ENCODE measurements around the gene XPC. TPM values are rescaled to one million over a fixed set of nuclear protein-coding genes. Genes with fewer than 3 reads are reported as not detected.

XPC gene
- total and polyA plus RNA-seq, 2 donors: 19.1 to 32.8 TPM

- no peaks in the 10 kb centered on the region for H3K9me3 ChIP-seq (ENCODE audit: control insufficient read depth in 2 of 2, insufficient read depth in 1 of 2, low read length in 1 of 2)
- no peak overlapping the region for H3K4me3 ChIP-seq (ENCODE audit: low read length in 2 of 2)
- H3K36me3 ChIP-seq (ENCODE audit: control insufficient read depth in 2 of 2, insufficient read depth in 2 of 2, low read length in 1 of 2): no peaks in the 10 kb centered on the region
- WGBS: 93% methylated on average over 4 of the region's 4 CpGs
- H3K27me3 ChIP-seq (ENCODE audit: control insufficient read depth in 2 of 2, insufficient read depth in 1 of 2, low read length in 1 of 2): no peaks in the 10 kb centered on the region
- no peak overlapping the region for H3K27ac ChIP-seq (ENCODE audit: low read depth in 1 of 2, low read length in 1 of 2)
- DNase-seq (ENCODE audit: low read depth in 6 of 9, low spot score in 9 of 9): no peak
- H3K4me1 ChIP-seq (ENCODE audit: control insufficient read depth in 2 of 2, insufficient read depth in 2 of 2, low read length in 2 of 2): no peaks in the 10 kb centered on the region
Measured at GRCh38 chr3:14210843-14211594, 32.6 kb upstream of the XPC start.

DNA sequence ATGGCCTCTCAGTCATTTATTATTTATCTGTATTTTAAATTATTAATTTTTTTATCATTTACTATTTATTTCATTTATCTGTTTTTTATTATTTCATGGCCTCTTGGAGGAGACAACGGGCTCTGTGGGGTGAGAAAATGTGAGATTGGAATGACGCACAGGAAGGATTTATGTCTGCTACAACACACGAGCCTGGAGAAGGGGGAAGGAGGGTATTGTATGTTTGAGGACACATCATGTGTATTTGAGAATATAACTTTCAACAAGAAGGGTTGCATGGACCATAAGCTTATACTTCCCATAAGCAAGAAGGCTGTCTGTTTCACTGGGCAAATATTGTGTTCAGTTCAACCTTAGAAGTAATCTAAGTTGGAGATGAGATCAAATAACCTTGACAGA is 31.9 kb upstream of the XPC start:
- no peaks in the 10 kb centered on the region for H3K27me3 ChIP-seq (ENCODE audit: control insufficient read depth in 2 of 2, insufficient read depth in 1 of 2, low read length in 1 of 2)
- no peaks in the 10 kb centered on the region for H3K4me1 ChIP-seq (ENCODE audit: control insufficient read depth in 2 of 2, insufficient read depth in 2 of 2, low read length in 2 of 2)
- H3K4me3 ChIP-seq (ENCODE audit: low read length in 2 of 2): no peak overlapping the region
- H3K36me3 ChIP-seq (ENCODE audit: control insufficient read depth in 2 of 2, insufficient read depth in 2 of 2, low read length in 1 of 2): no peaks in the 10 kb centered on the region
- no peak for DNase-seq (ENCODE audit: low read depth in 6 of 9, low spot score in 9 of 9)
- no peak overlapping the region for H3K27ac ChIP-seq (ENCODE audit: low read depth in 1 of 2, low read length in 1 of 2)
- H3K9me3 ChIP-seq (ENCODE audit: control insufficient read depth in 2 of 2, insufficient read depth in 1 of 2, low read length in 1 of 2): no peaks in the 10 kb centered on the region
- 83% methylated on average over 3 of the region's 3 CpGs for WGBS

DNA sequence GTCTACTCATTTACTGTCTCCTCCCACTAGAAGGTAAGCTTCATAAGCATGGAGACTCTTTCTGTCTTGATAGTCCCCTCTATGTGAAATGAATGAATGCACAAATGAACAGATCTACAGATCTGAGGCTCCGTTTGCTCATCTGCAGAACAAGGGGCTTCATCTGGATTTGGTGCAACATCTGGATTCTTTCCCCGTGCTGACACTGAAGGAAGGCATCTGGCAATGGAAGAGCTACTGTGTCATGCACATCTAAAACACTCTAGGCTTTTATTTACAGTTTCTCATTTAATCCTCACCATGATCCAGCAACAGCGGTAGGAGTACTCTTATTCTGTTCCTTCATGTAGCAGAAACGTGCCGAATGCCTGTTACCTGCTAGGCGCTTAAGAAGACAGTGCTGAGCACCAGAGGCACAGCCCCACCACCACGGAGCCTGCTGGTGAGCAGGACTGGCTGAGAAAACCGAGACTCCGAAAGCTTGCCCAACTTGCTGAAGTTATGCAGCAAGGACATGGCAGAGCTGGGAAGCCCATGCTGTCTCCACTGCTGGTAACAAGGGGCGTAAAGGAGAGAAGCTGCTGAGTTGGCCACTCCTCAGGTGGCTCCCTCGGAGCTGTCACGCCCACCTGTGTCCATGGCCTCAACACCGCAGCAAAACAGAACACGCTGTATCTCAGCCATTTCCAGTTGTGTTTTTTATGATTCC is 31.3 kb upstream of the XPC start:
- Histone ChIP-seq H3K4me3 (ENCODE audit: low read length in 2 of 2) (no peak overlapping the region), H3K4me1 (ENCODE audit: control insufficient read depth in 2 of 2, insufficient read depth in 2 of 2, low read length in 2 of 2) (no peaks in the 10 kb centered on the region), H3K27me3 (ENCODE audit: control insufficient read depth in 2 of 2, insufficient read depth in 1 of 2, low read length in 1 of 2) (no peaks in the 10 kb centered on the region), H3K36me3 (ENCODE audit: control insufficient read depth in 2 of 2, insufficient read depth in 2 of 2, low read length in 1 of 2) (no peaks in the 10 kb centered on the region), H3K9me3 (ENCODE audit: control insufficient read depth in 2 of 2, insufficient read depth in 1 of 2, low read length in 1 of 2) (no peaks in the 10 kb centered on the region), H3K27ac (ENCODE audit: low read depth in 1 of 2, low read length in 1 of 2) (no peak overlapping the region)
- no peak for DNase-seq (ENCODE audit: low read depth in 6 of 9, low spot score in 9 of 9)
- WGBS: 95% methylated on average over 14 of the region's 14 CpGs

- H3K4me1 ChIP-seq (ENCODE audit: control insufficient read depth in 2 of 2, insufficient read depth in 2 of 2, low read length in 2 of 2): no peaks in the 10 kb centered on the region
- H3K4me3 ChIP-seq (ENCODE audit: low read length in 2 of 2): no peak overlapping the region
- H3K9me3 ChIP-seq (ENCODE audit: control insufficient read depth in 2 of 2, insufficient read depth in 1 of 2, low read length in 1 of 2): no peaks in the 10 kb centered on the region
- H3K27ac ChIP-seq (ENCODE audit: low read depth in 1 of 2, low read length in 1 of 2): no peak overlapping the region
- 86% methylated on average over 5 of the region's 5 CpGs for WGBS
- DNase-seq (ENCODE audit: low read depth in 6 of 9, low spot score in 9 of 9): no peak
- no peaks in the 10 kb centered on the region for H3K27me3 ChIP-seq (ENCODE audit: control insufficient read depth in 2 of 2, insufficient read depth in 1 of 2, low read length in 1 of 2)
- no peaks in the 10 kb centered on the region for H3K36me3 ChIP-seq (ENCODE audit: control insufficient read depth in 2 of 2, insufficient read depth in 2 of 2, low read length in 1 of 2)
Measured at GRCh38 chr3:14208977-14209394, 30.6 kb upstream of the XPC start.

- DNase-seq (ENCODE audit: low read depth in 6 of 9, low spot score in 9 of 9): no peak
- H3K36me3 ChIP-seq (ENCODE audit: control insufficient read depth in 2 of 2, insufficient read depth in 2 of 2, low read length in 1 of 2): no peaks in the 10 kb centered on the region
- no peaks in the 10 kb centered on the region for H3K9me3 ChIP-seq (ENCODE audit: control insufficient read depth in 2 of 2, insufficient read depth in 1 of 2, low read length in 1 of 2)
- H3K27ac ChIP-seq (ENCODE audit: low read depth in 1 of 2, low read length in 1 of 2): no peak overlapping the region
- H3K4me1 ChIP-seq (ENCODE audit: control insufficient read depth in 2 of 2, insufficient read depth in 2 of 2, low read length in 2 of 2): peaks cover 0 to 4% of the 10 kb centered on the region in 2 donors
- 96% methylated on average over 4 of the region's 4 CpGs for WGBS
- H3K4me3 ChIP-seq (ENCODE audit: low read length in 2 of 2): no peak overlapping the region
- H3K27me3 ChIP-seq (ENCODE audit: control insufficient read depth in 2 of 2, insufficient read depth in 1 of 2, low read length in 1 of 2): no peaks in the 10 kb centered on the region
Measured at GRCh38 chr3:14208168-14208567, 29.8 kb upstream of the XPC start.

GRCh38 chr3:14206548-14207177 is 28.3 kb upstream of the XPC start:
- WGBS: 96% methylated on average over 6 of the region's 6 CpGs
- Histone ChIP-seq H3K27ac (ENCODE audit: low read depth in 1 of 2, low read length in 1 of 2) (no peak overlapping the region), H3K27me3 (ENCODE audit: control insufficient read depth in 2 of 2, insufficient read depth in 1 of 2, low read length in 1 of 2) (no peaks in the 10 kb centered on the region)

GRCh38 chr3:14204515-14205284 is 26.3 kb upstream of the XPC start:
- WGBS: 78% methylated on average over 11 of the region's 11 CpGs
- peaks cover 0 to 4% of the 10 kb centered on the region in 2 donors for H3K4me1 ChIP-seq (ENCODE audit: control insufficient read depth in 2 of 2, insufficient read depth in 2 of 2, low read length in 2 of 2)
- no peak for DNase-seq (ENCODE audit: low read depth in 6 of 9, low spot score in 9 of 9)
- H3K36me3 ChIP-seq (ENCODE audit: control insufficient read depth in 2 of 2, insufficient read depth in 2 of 2, low read length in 1 of 2): peaks cover under 1 to 4% of the 10 kb centered on the region in 2 donors
- peak overlapping the region in 1 of 2 donors; percentile 46 for H3K27ac ChIP-seq (ENCODE audit: low read depth in 1 of 2, low read length in 1 of 2)
- no peaks in the 10 kb centered on the region for H3K27me3 ChIP-seq (ENCODE audit: control insufficient read depth in 2 of 2, insufficient read depth in 1 of 2, low read length in 1 of 2)
- H3K9me3 ChIP-seq (ENCODE audit: control insufficient read depth in 2 of 2, insufficient read depth in 1 of 2, low read length in 1 of 2): no peaks in the 10 kb centered on the region
- no peak overlapping the region for H3K4me3 ChIP-seq (ENCODE audit: low read length in 2 of 2)

More at GRCh38 chr3:14206548-14207177, 28.3 kb upstream of the XPC start:
- no peak overlapping the region for H3K4me3 ChIP-seq (ENCODE audit: low read length in 2 of 2)
- no peaks in the 10 kb centered on the region for H3K36me3 ChIP-seq (ENCODE audit: control insufficient read depth in 2 of 2, insufficient read depth in 2 of 2, low read length in 1 of 2)
- DNase-seq (ENCODE audit: low read depth in 6 of 9, low spot score in 9 of 9): no peak
- peaks cover 0 to 4% of the 10 kb centered on the region in 2 donors for H3K4me1 ChIP-seq (ENCODE audit: control insufficient read depth in 2 of 2, insufficient read depth in 2 of 2, low read length in 2 of 2)
- no peaks in the 10 kb centered on the region for H3K9me3 ChIP-seq (ENCODE audit: control insufficient read depth in 2 of 2, insufficient read depth in 1 of 2, low read length in 1 of 2)

DNA sequence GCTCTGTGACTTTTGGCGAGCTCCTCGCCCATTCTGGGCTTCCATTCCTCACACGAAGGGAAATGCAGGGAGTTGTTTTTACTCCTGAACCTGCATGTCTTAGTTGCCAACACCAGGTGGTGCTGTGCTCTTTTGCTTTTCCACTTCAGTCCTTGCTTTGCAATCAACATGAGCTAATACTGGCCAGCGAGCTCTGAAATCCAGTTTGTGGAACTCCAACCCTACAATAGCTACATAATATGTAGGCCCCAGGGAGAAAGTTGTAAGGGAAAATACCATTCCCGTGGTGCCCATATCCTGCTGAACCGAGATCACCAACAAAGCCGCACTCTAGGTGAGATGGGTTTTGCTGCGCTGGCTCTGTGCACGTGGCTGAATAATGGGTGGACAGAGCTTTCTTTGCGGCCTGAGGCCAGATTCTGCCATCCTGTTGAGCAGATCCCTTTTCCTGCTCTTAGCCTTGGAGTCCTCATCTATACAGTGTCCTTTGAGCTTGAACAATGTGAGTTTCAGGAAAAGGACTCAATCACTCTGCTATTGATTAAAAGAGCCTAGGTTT is 25.2 kb upstream of the XPC start:
- peak; percentile 21 to 69 (median 44) for DNase-seq (ENCODE audit: low read depth in 6 of 9, low spot score in 9 of 9)

More for the DNA sequence above, 25.2 kb upstream of the XPC start:
- H3K9me3 ChIP-seq (ENCODE audit: control insufficient read depth in 2 of 2, insufficient read depth in 1 of 2, low read length in 1 of 2): no peaks in the 10 kb centered on the region
- H3K27me3 ChIP-seq (ENCODE audit: control insufficient read depth in 2 of 2, insufficient read depth in 1 of 2, low read length in 1 of 2): no peaks in the 10 kb centered on the region
- H3K4me3 ChIP-seq (ENCODE audit: low read length in 2 of 2): no peak overlapping the region
- H3K36me3 ChIP-seq (ENCODE audit: control insufficient read depth in 2 of 2, insufficient read depth in 2 of 2, low read length in 1 of 2): peaks cover 9 to 14% of the 10 kb centered on the region in 2 donors
- H3K4me1 ChIP-seq (ENCODE audit: control insufficient read depth in 2 of 2, insufficient read depth in 2 of 2, low read length in 2 of 2): peaks cover 0 to 4% of the 10 kb centered on the region in 2 donors
- H3K27ac ChIP-seq (ENCODE audit: low read depth in 1 of 2, low read length in 1 of 2): no peak overlapping the region
- WGBS: 64% methylated on average over 10 of the region's 10 CpGs
